IMR-90 (cell line): ENCODE results near the gene VPS13C.

Source experiments
- BHLHE40 ChIP-seq: fragments of 150-350 bp; IDR thresholded peaks from 2 replicates; pipeline ENCODE4 v1.6.1; 2016; ENCODE audit warnings: mild to moderate bottlenecking, low read depth, low read length
- CEBPB ChIP-seq: IDR thresholded peaks from 2 replicates; pipeline ENCODE4 v1.6.1; 2012; ENCODE audit warnings: low read depth, low read length, improper control_type of control experiment
- CHD1 ChIP-seq: IDR thresholded peaks from 2 replicates; pipeline ENCODE4 v1.6.1; 2012; ENCODE audit warnings: low read depth, low read length, improper control_type of control experiment
- MAFK ChIP-seq: IDR thresholded peaks from 2 replicates; pipeline ENCODE4 v1.6.1; 2012; ENCODE audit warnings: low read depth, low read length, improper control_type of control experiment
- MXI1 ChIP-seq: IDR thresholded peaks from 2 replicates; pipeline ENCODE4 v1.6.1; 2012; ENCODE audit warnings: low read depth, mild to moderate bottlenecking, low read length, moderate library complexity, borderline replicate concordance
- POLR2A ChIP-seq: IDR thresholded peaks from 2 replicates; pipeline ENCODE4 v1.6.1; 2012; ENCODE audit warnings: mild to moderate bottlenecking, low read depth, low read length
- RCOR1 ChIP-seq: IDR thresholded peaks from 2 replicates; pipeline ENCODE4 v1.6.1; 2012; ENCODE audit warnings: mild to moderate bottlenecking, low read length, improper control_type of control experiment; ENCODE audit not compliant: insufficient replicate concordance
- SMC3 ChIP-seq: fragments of 150-350 bp; IDR thresholded peaks from 2 replicates; pipeline ENCODE4 v1.6.1; 2016; ENCODE audit warnings: low read depth, mild to moderate bottlenecking, antibody characterized with exemption, low read length, moderate library complexity
- USF2 ChIP-seq: fragments of 150-350 bp; IDR thresholded peaks from 2 replicates; pipeline ENCODE4 v1.6.1; 2017; ENCODE audit warnings: mild to moderate bottlenecking, antibody characterized with exemption, low read length, low read depth
- TF ChIP-seq, protein P1 (sequence below): conservative IDR thresholded peaks from 2 replicates; pipeline ENCODE4 v1.5.1; 2012; ENCODE audit warnings: mild to moderate bottlenecking, low read depth, low read length, improper control_type of control experiment

GRCh38 chr15:62083194-62084154, 23.2 kb upstream of the VPS13C start:
- TF ChIP-seq SMC3 (no peak), USF2 (no peak), CEBPB (no peak), POLR2A (no peak), MXI1 (no peak), RCOR1 (no peak), MAFK (no peak), CHD1 (no peak), BHLHE40 (no peak)
- TF ChIP-seq, protein P1, sequence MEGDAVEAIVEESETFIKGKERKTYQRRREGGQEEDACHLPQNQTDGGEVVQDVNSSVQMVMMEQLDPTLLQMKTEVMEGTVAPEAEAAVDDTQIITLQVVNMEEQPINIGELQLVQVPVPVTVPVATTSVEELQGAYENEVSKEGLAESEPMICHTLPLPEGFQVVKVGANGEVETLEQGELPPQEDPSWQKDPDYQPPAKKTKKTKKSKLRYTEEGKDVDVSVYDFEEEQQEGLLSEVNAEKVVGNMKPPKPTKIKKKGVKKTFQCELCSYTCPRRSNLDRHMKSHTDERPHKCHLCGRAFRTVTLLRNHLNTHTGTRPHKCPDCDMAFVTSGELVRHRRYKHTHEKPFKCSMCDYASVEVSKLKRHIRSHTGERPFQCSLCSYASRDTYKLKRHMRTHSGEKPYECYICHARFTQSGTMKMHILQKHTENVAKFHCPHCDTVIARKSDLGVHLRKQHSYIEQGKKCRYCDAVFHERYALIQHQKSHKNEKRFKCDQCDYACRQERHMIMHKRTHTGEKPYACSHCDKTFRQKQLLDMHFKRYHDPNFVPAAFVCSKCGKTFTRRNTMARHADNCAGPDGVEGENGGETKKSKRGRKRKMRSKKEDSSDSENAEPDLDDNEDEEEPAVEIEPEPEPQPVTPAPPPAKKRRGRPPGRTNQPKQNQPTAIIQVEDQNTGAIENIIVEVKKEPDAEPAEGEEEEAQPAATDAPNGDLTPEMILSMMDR = no peak
